ENCODE results near the gene PEDS1. TPM values are rescaled to one million over a fixed set of nuclear protein-coding genes. Genes with fewer than 3 reads are reported as not detected.
"Not testable (repeated sequence)": the region's sequence is repeated elsewhere in the genome, so short reads cannot be mapped to it uniquely, and the experiment has no call there.

The PEDS1 gene
- total RNA-seq, 2 experiments from 2014 or later, result 20.5 to 20.9 TPM

- ChIA-PET CTCF (interaction anchor here (1.2 to 1.5 kb wide), 3 partner anchors 52 to 101 kb away, joined by 3 to 5 read pairs (median 3); no protein-coding TSS in a partner anchor), POLR2A (no interaction called here)
Measured at GRCh38 chr20:50172347-50173013, 19.0 kb upstream of the PEDS1 start.

DNA sequence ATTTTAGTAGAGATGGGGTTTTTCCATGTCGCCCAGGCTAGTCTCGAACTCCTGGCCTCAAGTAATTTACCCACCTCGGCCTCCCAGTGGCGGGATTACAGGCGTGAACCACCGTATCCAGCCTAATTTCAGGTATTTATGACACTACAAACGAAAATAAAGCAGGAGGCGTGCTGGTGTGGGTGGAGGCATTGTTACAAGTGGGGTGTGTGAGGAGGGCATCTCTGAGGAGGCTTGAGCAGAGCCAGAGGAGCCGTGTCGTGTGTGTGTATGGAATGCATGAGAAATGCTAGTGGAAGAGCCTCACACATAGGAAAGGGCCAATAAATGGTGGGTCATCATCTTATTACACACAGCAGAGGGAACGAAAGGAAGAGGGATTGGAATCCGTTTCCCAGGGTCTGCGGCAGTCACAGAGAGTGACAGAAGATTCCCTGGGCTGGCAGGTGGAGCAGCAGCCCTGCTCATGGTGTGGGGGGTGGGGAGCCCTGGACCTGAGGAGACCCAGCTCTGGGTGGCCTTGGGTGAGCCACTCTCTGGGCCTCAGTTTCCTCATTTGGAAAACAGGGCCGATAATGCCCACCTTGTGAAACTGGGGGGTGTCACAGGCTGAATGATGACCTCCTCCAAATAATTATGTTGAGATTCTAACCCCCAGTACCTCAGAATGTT, 17.2 kb upstream of the PEDS1 start:
- POLR2A ChIA-PET, result no interaction called here
- CTCF ChIA-PET, result interaction anchor here (0.8 to 2.6 kb wide), 6 partner anchors 8 to 99 kb away, joined by 3 to 14 read pairs (median 6); no protein-coding TSS in a partner anchor

GRCh38 chr20:50169329-50169823, 15.9 kb upstream of the PEDS1 start:
- ChIA-PET CTCF (interaction anchor here (0.6 to 3.2 kb wide), 25 partner anchors 10 to 294 kb away, joined by 3 to 34 read pairs (median 4); partner anchors contain the start of gene PEDS1), POLR2A (interaction anchor here (0.6 kb wide), 1 partner anchor 14 kb away, joined by 3 read pairs; no protein-coding TSS in a partner anchor)

DNA sequence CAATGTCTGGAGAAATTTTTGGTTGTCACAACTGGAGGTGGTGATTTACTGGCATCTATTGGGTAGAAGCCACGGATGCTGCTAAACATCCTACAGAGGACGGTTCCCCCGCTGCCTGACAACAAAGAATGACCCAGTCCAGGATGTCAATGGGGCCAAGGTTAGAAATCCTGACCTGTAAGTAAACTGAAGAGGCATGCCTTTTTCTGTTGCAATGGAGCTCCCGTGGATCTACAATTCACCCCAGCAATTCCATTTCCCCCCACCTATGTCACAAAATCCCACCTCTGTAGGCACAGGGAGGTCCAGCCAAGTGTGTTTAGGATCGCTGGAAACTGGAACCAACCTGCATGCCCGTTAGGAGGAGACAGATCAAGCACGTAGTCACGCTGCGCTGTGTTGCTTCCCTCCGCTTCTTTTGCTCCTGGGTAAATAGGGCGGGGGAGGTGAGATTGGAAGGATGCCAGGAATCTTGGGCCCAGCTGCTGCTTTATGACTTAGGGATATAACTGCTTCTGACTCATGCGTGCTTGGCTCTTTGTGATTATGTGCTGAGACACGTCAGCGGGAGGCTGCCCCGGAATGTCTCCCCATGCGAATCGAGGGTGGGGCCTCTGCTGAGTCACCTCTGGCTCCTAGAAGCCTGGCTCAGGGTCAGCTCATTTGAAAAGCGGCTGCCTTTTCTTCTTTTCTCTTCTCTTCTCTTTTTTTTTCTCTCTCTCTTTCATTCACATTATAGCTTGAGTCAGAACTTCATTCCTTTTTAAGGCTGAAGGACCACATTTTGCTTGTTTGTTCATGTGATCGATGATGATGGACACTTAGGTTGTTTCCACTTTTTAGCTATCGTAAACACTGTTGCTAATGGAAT, 12.4 kb upstream of the PEDS1 start:
- ChIA-PET CTCF (interaction anchor here (0.7 to 1.6 kb wide), 7 partner anchors 12 to 187 kb away, joined by 3 to 10 read pairs (median 4); no protein-coding TSS in a partner anchor), POLR2A (interaction anchor here (0.5 to 1.4 kb wide), 3 partner anchors 12 to 539 kb away, joined by 3 to 11 read pairs (median 4); partner anchors contain the start of gene PEDS1)

DNA sequence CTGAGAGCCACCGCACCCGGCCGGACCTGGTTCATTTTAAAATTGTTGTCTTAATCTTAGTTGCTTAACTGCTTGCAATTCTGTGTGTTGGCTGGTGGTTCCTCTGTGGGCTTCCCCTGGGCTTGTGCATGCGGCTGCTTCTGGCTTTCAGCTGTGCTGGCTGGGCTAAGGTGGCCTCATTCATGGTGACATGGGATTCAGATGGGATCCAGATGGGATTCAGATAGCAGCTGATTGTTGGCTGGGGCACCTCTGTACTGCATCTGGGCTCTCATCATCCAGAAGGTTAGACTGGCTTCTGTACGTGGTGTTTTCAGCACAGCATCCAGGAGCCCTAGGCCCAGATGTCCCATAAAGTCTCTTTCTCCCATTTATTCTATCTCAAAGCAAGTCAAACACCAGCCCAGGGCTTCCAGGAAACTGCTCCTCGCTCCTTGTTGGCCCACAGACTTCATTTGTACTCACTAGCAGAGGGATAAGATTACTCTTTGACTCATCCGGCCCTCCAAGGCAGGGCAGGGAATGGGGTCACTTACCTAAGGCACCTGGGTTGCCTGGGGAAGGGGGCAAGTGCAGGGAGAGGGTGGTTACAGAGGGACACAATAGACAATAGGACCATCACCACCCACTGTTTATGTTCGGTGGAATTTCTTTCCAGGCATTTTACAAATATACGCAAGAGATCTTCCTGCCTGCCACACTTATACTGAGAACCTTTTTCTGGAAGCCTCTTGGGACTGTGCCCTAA, 10.2 kb upstream of the PEDS1 start:
- POLR2A ChIA-PET, result no interaction called here
- CTCF ChIA-PET, result interaction anchor here (0.9 kb wide), 1 partner anchor 11 kb away, joined by 3 read pairs; no protein-coding TSS in a partner anchor

DNA sequence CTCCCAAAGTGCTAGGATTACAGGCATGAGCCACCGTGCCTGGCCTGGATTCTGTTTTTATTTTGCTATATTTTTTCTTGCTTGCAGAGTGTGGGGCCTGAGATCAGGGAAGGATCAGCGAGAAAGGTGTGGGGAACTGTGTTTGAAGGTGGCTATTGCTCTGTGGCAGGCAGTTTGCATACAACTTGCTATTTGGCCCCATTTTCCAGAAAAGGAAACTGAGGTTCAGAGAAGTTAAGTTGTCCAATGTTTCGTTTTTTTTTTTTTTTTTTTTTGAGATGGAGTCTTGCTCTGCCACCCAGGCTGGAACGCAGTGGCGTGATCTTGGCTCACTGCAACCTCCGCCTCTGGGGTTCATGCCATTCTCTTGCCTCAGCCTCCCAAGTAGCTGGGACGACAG, 8.0 kb upstream of the PEDS1 start:
- CTCF ChIA-PET, POLR2A ChIA-PET: not testable (repeated sequence)

DNA sequence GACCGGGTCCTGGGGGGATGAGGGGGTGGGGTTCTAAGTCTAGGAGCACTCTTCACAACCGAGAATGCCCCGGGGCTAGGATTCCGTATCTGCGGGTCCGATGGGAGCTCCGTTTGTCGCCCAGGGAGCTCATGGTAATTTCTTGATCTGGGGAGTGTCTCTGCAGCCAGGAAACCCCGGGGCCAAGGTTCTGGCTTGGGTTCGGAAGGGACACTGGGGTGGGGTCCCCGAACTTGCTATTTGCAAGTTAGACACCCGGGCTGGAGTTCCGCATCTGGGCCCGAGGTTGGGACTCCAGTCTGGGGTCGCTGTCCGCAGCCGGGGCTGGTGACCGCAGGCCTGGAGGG, 397 bp downstream of the PEDS1 start:
- POLR2A ChIA-PET, result interaction anchor here (0.6 to 2.7 kb wide), 6 partner anchors 13 to 578 kb away, joined by 3 to 11 read pairs (median 3); no protein-coding TSS in a partner anchor
- CTCF ChIA-PET, result interaction anchor here (0.6 to 2.2 kb wide), 12 partner anchors 10 to 174 kb away, joined by 3 to 7 read pairs (median 4); partner anchors contain the start of gene UBE2V1

DNA sequence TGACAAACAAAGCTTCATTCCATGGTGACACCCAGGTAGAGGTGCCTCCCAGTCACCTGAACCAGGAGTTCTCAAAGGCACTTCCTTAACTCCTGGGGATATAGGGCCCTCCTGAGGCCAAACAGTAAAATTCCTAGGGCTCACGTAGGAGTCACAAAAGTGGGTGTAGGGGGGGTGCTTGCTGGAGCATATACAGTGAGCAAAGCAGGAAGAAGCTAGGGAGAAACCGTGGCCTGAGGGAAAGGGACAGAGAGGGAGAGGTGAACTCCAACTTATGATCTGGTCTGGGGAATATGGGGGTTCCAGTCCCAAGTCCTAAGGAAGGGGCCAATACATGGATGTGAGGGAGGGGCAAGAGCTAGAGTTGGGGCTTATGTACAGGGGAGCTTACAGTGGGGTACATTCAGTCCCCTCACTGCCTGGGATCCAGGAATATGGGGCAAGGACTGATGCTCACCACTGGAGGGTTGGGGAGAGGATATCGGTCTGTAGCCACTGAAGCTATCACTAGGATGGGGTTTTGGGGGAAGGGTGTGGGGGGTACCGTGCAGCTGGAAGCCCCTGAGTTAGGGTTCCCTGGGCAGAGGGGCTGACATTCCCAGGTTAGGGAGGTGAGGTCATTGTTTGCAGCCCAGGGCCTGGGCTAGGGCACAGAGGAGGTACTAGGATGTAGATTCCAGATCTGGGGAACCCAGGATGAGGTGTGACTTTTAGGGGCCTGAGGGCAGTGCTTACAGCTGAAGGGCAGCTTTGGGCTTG, 950 bp downstream of the PEDS1 start:
- ChIA-PET POLR2A (interaction anchor here (0.6 to 2.7 kb wide), 3 partner anchors 13 to 45 kb away, joined by 3 to 11 read pairs (median 3); no protein-coding TSS in a partner anchor), CTCF (interaction anchor here (0.6 to 2.3 kb wide), 10 partner anchors 11 to 310 kb away, joined by 3 to 7 read pairs (median 4); no protein-coding TSS in a partner anchor)

DNA sequence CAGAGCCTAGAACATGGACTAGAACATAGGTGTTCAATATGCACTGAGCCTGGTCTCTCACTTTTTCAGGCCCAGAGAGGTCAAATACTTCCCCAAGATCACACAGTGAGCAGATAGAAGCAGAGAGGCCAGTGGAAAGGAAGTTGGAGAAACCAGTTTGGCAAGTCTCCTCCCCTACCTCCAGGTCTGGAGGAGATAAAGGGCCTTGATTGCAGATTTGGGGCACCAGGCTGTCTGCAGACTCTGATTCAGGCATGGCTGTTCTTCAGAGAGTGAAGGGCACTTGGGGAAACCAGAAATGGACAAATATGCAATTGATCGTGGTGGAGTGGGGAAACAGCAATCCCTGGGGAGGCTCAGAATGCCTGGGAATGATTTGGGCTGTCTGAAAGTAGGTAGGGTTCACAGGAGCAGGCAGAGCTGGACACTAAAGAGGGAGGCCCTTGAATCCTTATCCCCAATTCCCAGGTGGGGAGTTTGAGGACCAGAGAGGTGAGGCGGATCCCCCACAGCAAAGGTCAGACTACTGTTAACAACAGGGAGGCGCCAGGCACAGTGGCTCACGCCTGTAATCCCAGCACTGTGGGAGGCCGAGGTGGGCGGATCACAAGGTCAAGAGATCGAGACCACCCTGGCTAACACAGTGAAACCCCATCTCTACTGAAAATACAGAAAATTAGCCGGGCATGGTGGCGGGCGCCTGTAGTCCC, 2.3 kb downstream of the PEDS1 start:
- CTCF ChIA-PET, result interaction anchor here (2.3 kb wide), 1 partner anchor 30 kb away, joined by 7 read pairs; no protein-coding TSS in a partner anchor
- POLR2A ChIA-PET, result no interaction called here

DNA sequence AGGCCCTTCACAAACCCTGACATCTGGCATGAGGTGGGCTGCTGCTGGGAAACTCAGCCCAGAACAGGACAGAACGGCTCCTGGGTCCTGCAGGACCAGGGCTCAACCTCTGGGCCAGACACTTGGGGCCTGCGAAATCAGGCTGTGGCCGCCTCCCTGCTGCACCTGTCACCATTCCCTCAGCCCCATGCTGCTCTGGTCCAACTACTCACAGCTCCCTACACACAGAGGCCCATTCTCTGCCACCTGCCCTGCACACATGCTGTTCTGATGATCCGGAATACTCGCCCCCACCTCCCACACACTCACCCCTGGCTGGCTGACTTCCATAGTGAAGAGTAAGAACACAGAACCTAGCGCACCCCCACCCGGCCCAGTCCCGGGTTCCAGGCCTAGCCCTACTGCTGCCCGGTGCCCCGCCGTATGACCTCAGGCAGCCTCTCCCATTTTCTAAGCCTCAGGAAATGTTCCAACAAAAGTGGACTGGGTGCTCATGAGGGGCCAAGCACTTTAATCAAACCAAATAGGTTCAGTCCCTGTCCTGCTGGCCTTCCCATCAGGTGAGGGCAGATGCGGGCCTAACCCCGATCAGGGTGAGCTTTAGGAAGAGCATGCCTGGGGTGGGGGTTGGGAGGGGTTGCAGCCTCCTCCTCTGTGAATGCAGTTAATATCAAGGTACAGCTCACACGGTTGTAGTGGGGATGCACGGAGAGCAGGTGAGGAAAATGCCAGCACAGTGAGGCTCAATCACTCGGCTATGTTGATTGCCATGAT, 3.9 kb downstream of the PEDS1 start:
- ChIA-PET POLR2A (no interaction called here), CTCF (interaction anchor here (0.8 to 1.4 kb wide), 4 partner anchors 20 to 171 kb away, joined by 3 to 4 read pairs (median 3); no protein-coding TSS in a partner anchor)

- ChIA-PET CTCF (interaction anchor here (1.0 to 2.1 kb wide), 5 partner anchors 22 to 76 kb away, joined by 5 to 6 read pairs (median 6); no protein-coding TSS in a partner anchor), POLR2A (interaction anchor here (1.2 to 1.3 kb wide), 2 partner anchors 32 to 34 kb away, joined by 3 to 4 read pairs; no protein-coding TSS in a partner anchor)
Measured at GRCh38 chr20:50146732-50147662, 6.5 kb downstream of the PEDS1 start.

DNA sequence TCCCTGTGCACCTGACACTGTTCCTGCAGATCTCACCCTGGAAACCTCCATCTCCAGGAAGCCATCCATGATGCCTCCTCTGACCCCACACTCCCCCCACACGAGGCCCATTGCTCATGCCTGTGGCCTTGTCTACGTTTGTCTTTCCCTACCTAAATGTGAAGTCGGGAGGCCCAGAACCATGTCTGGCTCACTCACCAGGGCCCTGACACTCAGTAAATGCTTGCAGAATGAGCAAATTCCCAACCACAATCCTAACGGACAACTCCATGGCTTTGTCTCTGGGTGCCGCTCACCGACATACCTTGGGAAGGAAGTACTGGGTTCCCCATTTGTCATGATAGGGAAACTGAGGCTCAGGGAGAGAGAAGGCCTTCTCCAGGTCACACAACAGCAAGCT, 7.3 kb downstream of the PEDS1 start:
- ChIA-PET POLR2A (no interaction called here), CTCF (interaction anchor here (2.1 kb wide), 1 partner anchor 25 kb away, joined by 5 read pairs; no protein-coding TSS in a partner anchor)

DNA sequence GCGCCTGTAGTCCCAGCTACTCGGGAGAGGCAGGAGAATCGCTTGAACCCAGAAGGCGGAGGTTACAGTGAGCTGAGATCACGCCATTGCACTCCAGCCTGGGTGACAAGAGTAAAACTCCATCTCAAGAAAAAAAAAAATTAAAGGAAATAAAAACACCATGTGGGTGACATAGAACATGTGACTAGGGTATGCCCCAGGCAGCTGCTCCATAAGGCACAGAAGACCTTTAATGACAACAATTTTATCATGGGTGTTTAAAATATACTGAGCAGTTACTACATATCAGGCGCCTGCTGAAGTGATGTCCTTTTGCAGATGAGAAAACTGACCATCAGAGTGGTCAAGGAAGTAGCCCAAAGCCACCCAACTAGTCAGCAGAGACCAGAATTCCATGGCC, 8.0 kb downstream of the PEDS1 start:
- ChIA-PET CTCF (interaction anchor here (1.5 kb wide), 1 partner anchor 30 kb away, joined by 3 read pairs; no protein-coding TSS in a partner anchor), POLR2A (no interaction called here)

- ChIA-PET CTCF (interaction anchor here (1.2 to 1.5 kb wide), 3 partner anchors 10 to 28 kb away, joined by 3 to 4 read pairs (median 3); no protein-coding TSS in a partner anchor), POLR2A (no interaction called here)
Measured at GRCh38 chr20:50144362-50144761, 9.2 kb downstream of the PEDS1 start.

- POLR2A ChIA-PET, result no interaction called here
- CTCF ChIA-PET, result interaction anchor here (0.9 to 1.2 kb wide), 2 partner anchors 25 to 27 kb away, joined by 3 to 4 read pairs; no protein-coding TSS in a partner anchor
Measured at GRCh38 chr20:50142812-50143211, 10.7 kb downstream of the PEDS1 start.

Data from activated CD8-positive, alpha-beta memory T cell treated with anti-CD3 and anti-CD28 coated beads for 36 hours (primary cell).